Measurements from ENCODE around the gene GUCY1A1. TPM values are rescaled to one million over a fixed set of nuclear protein-coding genes. Genes with fewer than 3 reads are reported as not detected.

Gene GUCY1A1
- polyA plus RNA-seq, 1 donor from 2014 or later = 13.6 TPM

DNA sequence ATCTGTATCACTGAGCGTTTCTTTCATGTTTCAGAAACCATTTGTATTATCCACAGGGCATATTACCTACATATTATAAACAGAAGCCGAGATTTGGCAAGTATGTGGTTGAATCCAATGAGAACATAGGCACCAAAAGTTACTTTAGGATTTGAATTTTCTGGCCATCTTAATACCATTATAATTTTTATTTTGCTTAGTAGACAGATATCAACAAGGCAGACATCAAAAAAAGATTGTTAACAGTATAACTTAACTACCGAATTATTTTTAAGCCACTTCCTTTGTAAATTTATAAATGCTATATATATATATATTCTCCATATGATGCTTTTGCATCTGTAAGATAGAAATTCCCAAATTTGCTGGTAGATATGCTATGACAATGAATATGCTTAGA is 94.4 kb downstream of the GUCY1A1 start:
- no peak overlapping the region for H3K9ac ChIP-seq (ENCODE audit: low read length)
- H3K79me2 ChIP-seq (replicated peaks; ENCODE audit: insufficient read depth, low read length) = no peaks in the 10 kb centered on the region
- no peak overlapping the region for H3K4me2 ChIP-seq (ENCODE audit: low read length)
- H3K4me3 ChIP-seq (ENCODE audit: low read length) = no peak overlapping the region
- no peaks in the 10 kb centered on the region for H3K9me2 ChIP-seq (ENCODE audit: insufficient read depth, low read length)
- H3K27ac ChIP-seq (ENCODE audit: low read length) = no peak overlapping the region
- H3K9me3 ChIP-seq (ENCODE audit: low read length) = no peaks in the 10 kb centered on the region
- peaks cover 14% of the 10 kb centered on the region for H3K27me3 ChIP-seq (ENCODE audit: insufficient read depth, low read depth, low read length)
- no peaks in the 10 kb centered on the region for H3K36me3 ChIP-seq (ENCODE audit: insufficient read depth, low read length)
- no peaks in the 10 kb centered on the region for H4K20me1 ChIP-seq (ENCODE audit: insufficient read depth)
- no peaks in the 10 kb centered on the region for H3F3A ChIP-seq (ENCODE audit: insufficient read depth, low read length, poor library complexity, severe bottlenecking)
- TF ChIP-seq POLR2AphosphoS5 (IDR thresholded peaks at IDR 0.05) = no peak
- no peak for TF ChIP-seq EZH2 (IDR thresholded peaks at IDR 0.05; ENCODE audit: borderline replicate concordance, insufficient read depth, low read length, poor library complexity, severe bottlenecking)
- TF ChIP-seq EP300 (conservative IDR thresholded peaks at IDR 0.05; ENCODE audit: poor library complexity, severe bottlenecking) = no peak
- TF ChIP-seq RAD21 (conservative IDR thresholded peaks at IDR 0.05) = no peak
- TF ChIP-seq TAF1 (IDR thresholded peaks at IDR 0.05; ENCODE audit: low read depth) = no peak
- no peak for TF ChIP-seq SMC3 (conservative IDR thresholded peaks at IDR 0.05; ENCODE audit: poor library complexity)
- TF ChIP-seq, protein P1, sequence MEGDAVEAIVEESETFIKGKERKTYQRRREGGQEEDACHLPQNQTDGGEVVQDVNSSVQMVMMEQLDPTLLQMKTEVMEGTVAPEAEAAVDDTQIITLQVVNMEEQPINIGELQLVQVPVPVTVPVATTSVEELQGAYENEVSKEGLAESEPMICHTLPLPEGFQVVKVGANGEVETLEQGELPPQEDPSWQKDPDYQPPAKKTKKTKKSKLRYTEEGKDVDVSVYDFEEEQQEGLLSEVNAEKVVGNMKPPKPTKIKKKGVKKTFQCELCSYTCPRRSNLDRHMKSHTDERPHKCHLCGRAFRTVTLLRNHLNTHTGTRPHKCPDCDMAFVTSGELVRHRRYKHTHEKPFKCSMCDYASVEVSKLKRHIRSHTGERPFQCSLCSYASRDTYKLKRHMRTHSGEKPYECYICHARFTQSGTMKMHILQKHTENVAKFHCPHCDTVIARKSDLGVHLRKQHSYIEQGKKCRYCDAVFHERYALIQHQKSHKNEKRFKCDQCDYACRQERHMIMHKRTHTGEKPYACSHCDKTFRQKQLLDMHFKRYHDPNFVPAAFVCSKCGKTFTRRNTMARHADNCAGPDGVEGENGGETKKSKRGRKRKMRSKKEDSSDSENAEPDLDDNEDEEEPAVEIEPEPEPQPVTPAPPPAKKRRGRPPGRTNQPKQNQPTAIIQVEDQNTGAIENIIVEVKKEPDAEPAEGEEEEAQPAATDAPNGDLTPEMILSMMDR (IDR thresholded peaks at IDR 0.05; ENCODE audit: poor library complexity, severe bottlenecking) = no peak
- TF ChIP-seq, protein P2, sequence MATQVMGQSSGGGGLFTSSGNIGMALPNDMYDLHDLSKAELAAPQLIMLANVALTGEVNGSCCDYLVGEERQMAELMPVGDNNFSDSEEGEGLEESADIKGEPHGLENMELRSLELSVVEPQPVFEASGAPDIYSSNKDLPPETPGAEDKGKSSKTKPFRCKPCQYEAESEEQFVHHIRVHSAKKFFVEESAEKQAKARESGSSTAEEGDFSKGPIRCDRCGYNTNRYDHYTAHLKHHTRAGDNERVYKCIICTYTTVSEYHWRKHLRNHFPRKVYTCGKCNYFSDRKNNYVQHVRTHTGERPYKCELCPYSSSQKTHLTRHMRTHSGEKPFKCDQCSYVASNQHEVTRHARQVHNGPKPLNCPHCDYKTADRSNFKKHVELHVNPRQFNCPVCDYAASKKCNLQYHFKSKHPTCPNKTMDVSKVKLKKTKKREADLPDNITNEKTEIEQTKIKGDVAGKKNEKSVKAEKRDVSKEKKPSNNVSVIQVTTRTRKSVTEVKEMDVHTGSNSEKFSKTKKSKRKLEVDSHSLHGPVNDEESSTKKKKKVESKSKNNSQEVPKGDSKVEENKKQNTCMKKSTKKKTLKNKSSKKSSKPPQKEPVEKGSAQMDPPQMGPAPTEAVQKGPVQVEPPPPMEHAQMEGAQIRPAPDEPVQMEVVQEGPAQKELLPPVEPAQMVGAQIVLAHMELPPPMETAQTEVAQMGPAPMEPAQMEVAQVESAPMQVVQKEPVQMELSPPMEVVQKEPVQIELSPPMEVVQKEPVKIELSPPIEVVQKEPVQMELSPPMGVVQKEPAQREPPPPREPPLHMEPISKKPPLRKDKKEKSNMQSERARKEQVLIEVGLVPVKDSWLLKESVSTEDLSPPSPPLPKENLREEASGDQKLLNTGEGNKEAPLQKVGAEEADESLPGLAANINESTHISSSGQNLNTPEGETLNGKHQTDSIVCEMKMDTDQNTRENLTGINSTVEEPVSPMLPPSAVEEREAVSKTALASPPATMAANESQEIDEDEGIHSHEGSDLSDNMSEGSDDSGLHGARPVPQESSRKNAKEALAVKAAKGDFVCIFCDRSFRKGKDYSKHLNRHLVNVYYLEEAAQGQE (IDR thresholded peaks at IDR 0.05; ENCODE audit: borderline replicate concordance) = no peak
- no peak for TF ChIP-seq MXI1 (conservative IDR thresholded peaks at IDR 0.05; ENCODE audit: poor library complexity, severe bottlenecking)
- no peak overlapping the region for H2AFZ ChIP-seq (ENCODE audit: low read depth, low read length)

DNA sequence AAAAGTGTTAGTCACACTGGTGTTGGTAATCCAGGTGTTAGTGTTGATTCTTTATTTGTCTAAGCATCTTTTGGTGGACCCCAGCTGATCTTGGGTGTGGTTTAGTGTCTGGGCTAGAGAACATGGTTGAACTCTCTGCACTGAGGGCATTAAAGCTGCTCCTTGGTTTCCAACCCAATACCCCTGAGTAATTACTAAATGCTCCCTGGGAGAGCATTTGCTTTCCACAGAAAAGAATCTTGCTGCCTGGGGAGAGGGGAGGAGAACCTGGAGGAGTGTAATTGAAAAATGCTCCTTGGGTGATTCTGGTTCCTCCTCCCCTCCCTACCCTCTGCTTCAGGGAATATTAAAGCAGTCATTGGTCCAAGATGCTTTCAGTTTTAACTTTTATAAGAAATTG is 95.3 kb downstream of the GUCY1A1 start:
- Histone ChIP-seq H3K79me2 (replicated peaks; ENCODE audit: insufficient read depth, low read length) (no peaks in the 10 kb centered on the region), H3K9me3 (ENCODE audit: low read length) (no peaks in the 10 kb centered on the region), H3K4me2 (ENCODE audit: low read length) (no peak overlapping the region), H4K20me1 (ENCODE audit: insufficient read depth) (no peaks in the 10 kb centered on the region), H3K9me2 (ENCODE audit: insufficient read depth, low read length) (no peaks in the 10 kb centered on the region), H3K27me3 (ENCODE audit: insufficient read depth, low read depth, low read length) (peaks cover 14% of the 10 kb centered on the region), H3K36me3 (ENCODE audit: insufficient read depth, low read length) (no peaks in the 10 kb centered on the region), H3K9ac (ENCODE audit: low read length) (no peak overlapping the region), H2AFZ (ENCODE audit: low read depth, low read length) (no peak overlapping the region), H3K4me3 (ENCODE audit: low read length) (no peak overlapping the region), H3K27ac (ENCODE audit: low read length) (no peak overlapping the region), H3F3A (ENCODE audit: insufficient read depth, low read length, poor library complexity, severe bottlenecking) (no peaks in the 10 kb centered on the region)
- TF ChIP-seq POLR2AphosphoS5 (IDR thresholded peaks at IDR 0.05) (no peak), RAD21 (conservative IDR thresholded peaks at IDR 0.05) (no peak), TAF1 (IDR thresholded peaks at IDR 0.05; ENCODE audit: low read depth) (no peak), EZH2 (IDR thresholded peaks at IDR 0.05; ENCODE audit: borderline replicate concordance, insufficient read depth, low read length, poor library complexity, severe bottlenecking) (no peak), EP300 (conservative IDR thresholded peaks at IDR 0.05; ENCODE audit: poor library complexity, severe bottlenecking) (no peak), MXI1 (conservative IDR thresholded peaks at IDR 0.05; ENCODE audit: poor library complexity, severe bottlenecking) (no peak), SMC3 (conservative IDR thresholded peaks at IDR 0.05; ENCODE audit: poor library complexity) (no peak)
- TF ChIP-seq, protein P1 (IDR thresholded peaks at IDR 0.05; ENCODE audit: poor library complexity, severe bottlenecking) = no peak
- TF ChIP-seq, protein P2 (IDR thresholded peaks at IDR 0.05; ENCODE audit: borderline replicate concordance) = no peak

Data from neural cell (in vitro differentiated cells).